GM21447 (cell line): ENCODE results near the gene EML6.

Experiments
- ATAC-seq: cut with Tn5 transposase; IDR thresholded peaks from one replicate; pipeline ENCODE4 v1.9.1; 2021; ENCODE audit not compliant: unreplicated experiment

The EML6 gene

GRCh38 chr2:55013936-55014335 lies 290.5 kb downstream of the EML6 start:
- ATAC-seq = no peak

DNA sequence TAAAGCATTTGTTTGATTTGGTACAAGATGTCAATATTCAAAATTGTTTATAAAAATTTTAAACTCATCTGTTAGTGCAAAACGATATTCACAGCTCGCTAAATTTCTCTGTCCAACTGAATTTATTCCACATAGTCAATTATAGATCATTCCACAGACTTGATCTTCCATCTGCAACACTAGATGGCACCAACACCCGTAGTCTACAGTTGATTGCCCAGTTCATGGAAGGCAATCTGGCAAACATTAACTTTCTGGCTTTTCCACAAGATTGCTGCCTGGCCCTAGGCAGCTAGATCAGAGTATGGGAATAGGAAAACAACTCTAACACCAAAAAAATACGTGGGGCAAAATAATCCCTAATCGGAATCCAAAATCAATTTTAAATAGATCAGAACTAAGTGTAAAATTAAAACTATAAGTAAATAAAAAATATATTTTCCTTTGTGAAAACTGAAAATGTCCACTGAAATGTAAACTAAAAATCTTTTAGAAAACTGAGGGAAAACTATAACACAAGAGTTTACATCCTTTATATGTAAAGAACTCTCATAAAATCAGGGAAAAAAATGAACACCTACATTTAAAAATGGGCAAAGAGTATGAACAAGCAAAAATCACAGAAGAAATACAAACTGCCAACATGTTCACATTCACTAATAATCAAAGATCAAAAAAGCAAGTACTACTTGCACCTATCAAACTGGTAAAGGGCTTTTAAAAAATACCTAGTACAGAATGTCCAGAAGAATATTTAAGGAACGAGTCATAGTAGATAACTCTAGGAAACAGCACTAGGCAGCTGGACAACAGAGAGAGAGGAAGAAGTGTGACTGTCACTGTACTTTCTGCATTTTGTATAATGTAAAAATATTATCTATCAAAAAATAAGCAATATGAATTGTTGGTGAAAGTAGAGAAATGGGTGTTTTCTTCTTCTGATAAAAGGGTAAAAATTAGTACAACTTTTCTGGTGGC lies 291.8 kb downstream of the EML6 start:
- ATAC-seq = no peak

- ATAC-seq = no peak
Measured at GRCh38 chr2:55017428-55017827, 294.0 kb downstream of the EML6 start.

GRCh38 chr2:55017880-55018279 lies 294.4 kb downstream of the EML6 start:
- ATAC-seq = no peak

GRCh38 chr2:55018619-55019018 lies 295.2 kb downstream of the EML6 start:
- no peak for ATAC-seq

DNA sequence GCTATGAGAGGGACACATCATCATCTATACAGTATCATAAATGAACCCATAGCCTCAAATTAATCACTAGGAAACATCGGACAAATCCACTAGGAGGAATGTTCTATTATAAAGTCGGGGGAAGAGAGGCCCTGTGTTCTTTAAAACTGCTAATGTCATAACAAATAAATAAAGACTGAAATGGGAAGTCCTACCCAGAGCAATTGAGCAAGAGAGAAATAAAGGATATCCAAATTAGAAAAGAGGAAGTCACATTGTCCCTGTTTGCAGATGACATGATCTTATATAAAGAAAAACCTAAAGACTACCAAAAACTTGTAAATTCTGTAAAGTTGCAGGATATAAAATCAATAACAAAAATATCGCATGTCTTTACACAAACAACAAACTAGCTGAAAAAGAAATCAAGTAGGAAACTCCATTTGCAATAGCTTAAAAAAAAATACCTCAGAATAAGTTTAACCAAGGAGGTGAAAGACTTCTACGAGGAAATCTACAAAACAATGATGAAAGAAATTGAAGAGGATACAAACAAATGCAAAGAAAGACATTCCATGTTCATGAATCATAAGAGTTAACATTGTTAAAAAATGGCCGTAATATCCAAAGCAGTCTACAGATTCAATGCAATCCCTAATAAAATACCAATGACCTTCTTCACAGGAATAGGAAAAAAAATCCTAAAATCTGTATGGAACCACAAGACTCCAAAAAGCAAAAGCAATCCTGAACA lies 296.2 kb downstream of the EML6 start:
- ATAC-seq = no peak
